Measurements from ENCODE around the gene UNC13C.

GRCh38 chr15:53974813-53975212 is 3.4 kb upstream of the UNC13C start:
- no peak for TF ChIP-seq CTCF (IDR thresholded peaks at IDR 0.05; ENCODE audit: poor library complexity)
- TF ChIP-seq EZH2 (IDR thresholded peaks at IDR 0.05; ENCODE audit: borderline replicate concordance): no peak
- no peak for TF ChIP-seq EZH2phosphoT487 (IDR thresholded peaks at IDR 0.05; ENCODE audit: low read depth, severe bottlenecking, unreplicated experiment)
